MCF 10A (cell line): ENCODE data around the gene L3MBTL4. TPM values are rescaled to one million over a fixed set of nuclear protein-coding genes. Genes with fewer than 3 reads are reported as not detected.

ENCODE experiments used
- BruUV-seq: library from RNA; stranded (reverse); fragments of 400-500 nt; replicated peaks from 2 replicates; lab custom pipeline; 2021; lab: Mats Ljungman, UMichigan
- CTCF ChIA-PET: fragments of 300-600 bp; sonication (Branson Sonifier 250); formaldehyde crosslinking; extraction: SDS; loops from one replicate; lab custom pipeline; 2021; ENCODE audit warnings: antibody characterized with exemption, inconsistent platforms; lab: Yijun Ruan, JAX
- POLR2A ChIA-PET: fragments of 300-600, 350-650 bp; sonication (Branson Sonifier 250); formaldehyde crosslinking; extraction: SDS; loops from one replicate; lab custom pipeline; 2020; ENCODE audit warnings: antibody characterized with exemption, inconsistent platforms; lab: Yijun Ruan, JAX
- DNase-seq: peaks from one replicate; pipeline ENCODE4 v3.0.0-alpha.2; 2018; ENCODE audit not compliant: unreplicated experiment
- H3K27ac Mint-ChIP-seq: one replicate; pipeline ENCODE4 v1.8.0; 2022; ENCODE audit warnings: mild to moderate bottlenecking, low read depth, mixed read lengths; ENCODE audit not compliant: unreplicated experiment
- H3K27me3 Mint-ChIP-seq: one replicate; pipeline ENCODE4 v1.8.0; 2022; ENCODE audit warnings: mixed read lengths; ENCODE audit not compliant: insufficient read depth, unreplicated experiment
- H3K36me3 Mint-ChIP-seq: one replicate; pipeline ENCODE4 v1.8.0; 2022; ENCODE audit warnings: mild to moderate bottlenecking, moderate library complexity, mixed read lengths; ENCODE audit not compliant: insufficient read depth, unreplicated experiment
- H3K4me1 Mint-ChIP-seq: one replicate; pipeline ENCODE4 v1.8.0; 2022; ENCODE audit warnings: mixed read lengths; ENCODE audit not compliant: insufficient read depth, unreplicated experiment
- H3K4me3 Mint-ChIP-seq: one replicate; pipeline ENCODE4 v1.8.0; 2022; ENCODE audit warnings: mild to moderate bottlenecking, moderate library complexity, mixed read lengths; ENCODE audit not compliant: unreplicated experiment
- H3K9me3 Mint-ChIP-seq: one replicate; pipeline ENCODE4 v1.8.0; 2022; ENCODE audit warnings: mixed read lengths; ENCODE audit not compliant: unreplicated experiment
- CTCF ChIP-seq: fragments of 200-600 bp; IDR thresholded peaks from one replicate; pipeline ENCODE4 v1.8.0; 2022; ENCODE audit warnings: antibody characterized with exemption, mild to moderate bottlenecking; ENCODE audit not compliant: unreplicated experiment
- intact Hi-C: fragments of 100-400 bp; cut with micrococcal nuclease; formaldehyde crosslinking; loops from 2 replicates; pipeline ENCODE4 v1.14.1; 2022
- total RNA-seq: library from RNA; stranded (reverse); gene quantifications from 2 replicates; pipeline ENCODE4 v1.2.3, GENCODE V29; 2022

L3MBTL4 gene
- total RNA-seq, 1 experiment from 2014 or later: not detected

GRCh38 chr18:6406910-6407470 is 7.7 kb downstream of the L3MBTL4 start:
- POLR2A ChIA-PET: interaction anchor here (0.5 kb wide), 1 partner anchor 71 kb away, joined by 3 read pairs; no protein-coding TSS in a partner anchor
- Mint-ChIP-seq H3K27ac (no peak overlapping the region), H3K9me3 (no peaks in the 10 kb centered on the region), H3K4me1 (peaks cover 17% of the 10 kb centered on the region), H3K36me3 (no peaks in the 10 kb centered on the region), H3K27me3 (no peaks in the 10 kb centered on the region), H3K4me3 (no peak overlapping the region)
- DNase-seq: no peak
- CTCF ChIA-PET: interaction anchor here (0.7 kb wide), 1 partner anchor 542 kb away, joined by 3 read pairs; no protein-coding TSS in a partner anchor
- no TSS peak for BruUV-seq
- TF ChIP-seq CTCF: no peak
- intact Hi-C loops: no loop called here

GRCh38 chr18:6406075-6406909 is 8.4 kb downstream of the L3MBTL4 start:
- no peaks in the 10 kb centered on the region for H3K9me3 Mint-ChIP-seq
- H3K27me3 Mint-ChIP-seq: no peaks in the 10 kb centered on the region
- no TSS peak for BruUV-seq
- peaks cover 17% of the 10 kb centered on the region for H3K4me1 Mint-ChIP-seq
- ChIA-PET POLR2A (interaction anchor here (0.5 to 0.7 kb wide), 2 partner anchors 70 to 199 kb away, joined by 3 to 4 read pairs; no protein-coding TSS in a partner anchor), CTCF (interaction anchor here (0.7 kb wide), 1 partner anchor 543 kb away, joined by 3 read pairs; no protein-coding TSS in a partner anchor)
- no peaks in the 10 kb centered on the region for H3K36me3 Mint-ChIP-seq
- TF ChIP-seq CTCF: no peak
- peak overlapping the region; percentile 57 for H3K27ac Mint-ChIP-seq
- no peak overlapping the region for H3K4me3 Mint-ChIP-seq
- peak; percentile 2 for DNase-seq
- intact Hi-C loops: no loop called here

- intact Hi-C loops: no loop called here
- DNase-seq: no peak
- POLR2A ChIA-PET: interaction anchor here (0.7 kb wide), 1 partner anchor 199 kb away, joined by 4 read pairs; no protein-coding TSS in a partner anchor
- H3K9me3 Mint-ChIP-seq: no peaks in the 10 kb centered on the region
- no TSS peak for BruUV-seq
- H3K36me3 Mint-ChIP-seq: no peaks in the 10 kb centered on the region
- H3K27ac Mint-ChIP-seq: peak overlapping the region; percentile 57
- CTCF ChIA-PET: interaction anchor here (0.7 kb wide), 1 partner anchor 498 kb away, joined by 3 read pairs; no protein-coding TSS in a partner anchor
- no peaks in the 10 kb centered on the region for H3K27me3 Mint-ChIP-seq
- no peak overlapping the region for H3K4me3 Mint-ChIP-seq
- peaks cover 17% of the 10 kb centered on the region for H3K4me1 Mint-ChIP-seq
- TF ChIP-seq CTCF: no peak
Measured at GRCh38 chr18:6405237-6406074, 9.3 kb downstream of the L3MBTL4 start.
